ENCODE data around the gene NEURL2.

NEURL2 gene

GRCh38 chr20:45867819-45868176, 23.2 kb downstream of the NEURL2 start:
- no peak for DNase-seq

GRCh38 chr20:45867136-45867818, 23.7 kb downstream of the NEURL2 start:
- DNase-seq: no peak

GRCh38 chr20:45866454-45866853, 24.6 kb downstream of the NEURL2 start:
- DNase-seq: no peak

GRCh38 chr20:45863543-45864470, 27.2 kb downstream of the NEURL2 start:
- DNase-seq: no peak

- DNase-seq: no peak
Observed at GRCh38 chr20:45861221-45862075, 29.6 kb downstream of the NEURL2 start.

GRCh38 chr20:45860560-45861220, 30.3 kb downstream of the NEURL2 start:
- no peak for DNase-seq

- no peak for DNase-seq
Observed at GRCh38 chr20:45859916-45860315, 31.1 kb downstream of the NEURL2 start.

GRCh38 chr20:45857882-45858216, 33.2 kb downstream of the NEURL2 start:
- DNase-seq: no peak

- DNase-seq: peak; percentile 98
Observed at GRCh38 chr20:45857114-45857881, 33.7 kb downstream of the NEURL2 start, which contains the start of the genes ACOT8 and ZSWIM3. TSS of gene ACOT8 (minus strand) at chr20:45857392. CDS start at chr20:45857315, 77 bp downstream. TSS of gene ZSWIM3 (plus strand) at chr20:45857614. CDS start at chr20:45857826, 212 bp downstream.

- no peak for DNase-seq
Observed at GRCh38 chr20:45853484-45853883, 37.5 kb downstream of the NEURL2 start.

- DNase-seq: no peak
Observed at GRCh38 chr20:45852326-45852725, 38.7 kb downstream of the NEURL2 start.

GRCh38 chr20:45851501-45851900, 39.5 kb downstream of the NEURL2 start:
- no peak for DNase-seq

GRCh38 chr20:45850926-45851325, 40.1 kb downstream of the NEURL2 start:
- DNase-seq: no peak

- DNase-seq: no peak
Observed at GRCh38 chr20:45850238-45850637, 40.8 kb downstream of the NEURL2 start.

- DNase-seq: no peak
Observed at GRCh38 chr20:45848969-45849582, 41.9 kb downstream of the NEURL2 start.

- no peak for DNase-seq
Observed at GRCh38 chr20:45848421-45848820, 42.6 kb downstream of the NEURL2 start.

- DNase-seq: no peak
Observed at GRCh38 chr20:45845452-45845851, 45.6 kb downstream of the NEURL2 start.

- peak; percentile 17 for DNase-seq
Observed at GRCh38 chr20:45843506-45843905, 47.5 kb downstream of the NEURL2 start.

GRCh38 chr20:45842169-45842812, 48.7 kb downstream of the NEURL2 start:
- DNase-seq: peak; percentile 34

GRCh38 chr20:45841407-45842129, 49.4 kb downstream of the NEURL2 start:
- peak; percentile 24 for DNase-seq
